Jurkat, Clone E6-1 (cell line): Measurements from ENCODE around the gene OMA1.
"Not testable (repeated sequence)": the region's sequence is repeated elsewhere in the genome, so short reads cannot be mapped to it uniquely, and the experiment has no call there.

ENCODE experiments used
- DNase-seq: peaks from one replicate; pipeline ENCODE4 v3.0.0-alpha.2; 2011; ENCODE audit warnings: low read depth, low spot score
- H3K4me3 ChIP-seq: 2 replicates; pipeline ENCODE4 v1.5.1; 2011; ENCODE audit warnings: mild to moderate bottlenecking, low read length, control low read depth, moderate library complexity

The OMA1 gene

GRCh38 chr1:58543260-58543659 lies 3.3 kb downstream of the OMA1 start:
- DNase-seq: no peak
- H3K4me3 ChIP-seq: no peak overlapping the region

- H3K4me3 ChIP-seq: no peak overlapping the region
- no peak for DNase-seq
Measured at GRCh38 chr1:58539553-58539952, 7.0 kb downstream of the OMA1 start.

- H3K4me3 ChIP-seq: no peak overlapping the region
- DNase-seq: no peak
Measured at GRCh38 chr1:58538821-58539220, 7.7 kb downstream of the OMA1 start.

- not testable (repeated sequence) for H3K4me3 ChIP-seq, DNase-seq
Measured at GRCh38 chr1:58531842-58532241, 14.7 kb downstream of the OMA1 start.

GRCh38 chr1:58529284-58529683 lies 17.2 kb downstream of the OMA1 start:
- DNase-seq: no peak
- no peak overlapping the region for H3K4me3 ChIP-seq

- no peak for DNase-seq
- no peak overlapping the region for H3K4me3 ChIP-seq
Measured at GRCh38 chr1:58528518-58528917, 18.0 kb downstream of the OMA1 start.

- peak; percentile 63 for DNase-seq
Measured at GRCh38 chr1:58524353-58524945, 22.1 kb downstream of the OMA1 start.

GRCh38 chr1:58515794-58516401 lies 30.6 kb downstream of the OMA1 start:
- no peak overlapping the region for H3K4me3 ChIP-seq
- peak; percentile 60 for DNase-seq

More at GRCh38 chr1:58524353-58524945, 22.1 kb downstream of the OMA1 start:
- H3K4me3 ChIP-seq: no peak overlapping the region

GRCh38 chr1:58513956-58514355 lies 32.6 kb downstream of the OMA1 start:
- no peak for DNase-seq
- no peak overlapping the region for H3K4me3 ChIP-seq

- DNase-seq: no peak
Measured at GRCh38 chr1:58508629-58509028, 37.9 kb downstream of the OMA1 start.

GRCh38 chr1:58505286-58505685 lies 41.2 kb downstream of the OMA1 start:
- H3K4me3 ChIP-seq: no peak overlapping the region
- DNase-seq: no peak

More at GRCh38 chr1:58508629-58509028, 37.9 kb downstream of the OMA1 start:
- H3K4me3 ChIP-seq: no peak overlapping the region

- DNase-seq: no peak
- no peak overlapping the region for H3K4me3 ChIP-seq
Measured at GRCh38 chr1:58502519-58502918, 44.0 kb downstream of the OMA1 start.

GRCh38 chr1:58500043-58500442 lies 46.5 kb downstream of the OMA1 start:
- no peak for DNase-seq

GRCh38 chr1:58497499-58497898 lies 49.0 kb downstream of the OMA1 start:
- DNase-seq: no peak

More at GRCh38 chr1:58500043-58500442, 46.5 kb downstream of the OMA1 start:
- H3K4me3 ChIP-seq: no peak overlapping the region

GRCh38 chr1:58496042-58496441 lies 50.5 kb downstream of the OMA1 start:
- no peak overlapping the region for H3K4me3 ChIP-seq
- DNase-seq: no peak

More at GRCh38 chr1:58497499-58497898, 49.0 kb downstream of the OMA1 start:
- no peak overlapping the region for H3K4me3 ChIP-seq

- not testable (repeated sequence) for H3K4me3 ChIP-seq, DNase-seq
Measured at GRCh38 chr1:58488914-58489313, 57.6 kb downstream of the OMA1 start.

GRCh38 chr1:58487002-58487401 lies 59.5 kb downstream of the OMA1 start:
- no peak for DNase-seq
- H3K4me3 ChIP-seq: no peak overlapping the region

- H3K4me3 ChIP-seq: no peak overlapping the region
- DNase-seq: no peak
Measured at GRCh38 chr1:58481962-58482361, 64.6 kb downstream of the OMA1 start.

- DNase-seq: no peak
- H3K4me3 ChIP-seq: no peak overlapping the region
Measured at GRCh38 chr1:58480191-58480590, 66.3 kb downstream of the OMA1 start.

GRCh38 chr1:58477390-58477789 lies 69.1 kb downstream of the OMA1 start:
- H3K4me3 ChIP-seq: no peak overlapping the region
- DNase-seq: no peak

- H3K4me3 ChIP-seq: no peak overlapping the region
- DNase-seq: peak; percentile 66
Measured at GRCh38 chr1:58476179-58476578, 70.3 kb downstream of the OMA1 start.
